Stimulated activated CD8-positive, alpha-beta memory T cell treated with anti-CD3 and anti-CD28 coated beads, Interleukin-12 subunit alpha, Interleukin-12 subunit beta, amount 100 ng/mL, for 24 hours (primary cell): Measurements from ENCODE around the gene ADCY2.

Experiments used
- DNase-seq: peaks from one replicate; pipeline ENCODE4 v3.0.0-alpha.2; 2020; ENCODE audit errors: extremely low read depth

The ADCY2 gene

GRCh38 chr5:7742241-7742656 lies 346.3 kb downstream of the ADCY2 start:
- no peak for DNase-seq

GRCh38 chr5:7745882-7746610 lies 350.1 kb downstream of the ADCY2 start:
- no peak for DNase-seq

GRCh38 chr5:7747728-7748127 lies 351.8 kb downstream of the ADCY2 start:
- no peak for DNase-seq

GRCh38 chr5:7749626-7750025 lies 353.7 kb downstream of the ADCY2 start:
- DNase-seq: no peak

- no peak for DNase-seq
Observed at GRCh38 chr5:7751874-7752273, 355.9 kb downstream of the ADCY2 start.

- DNase-seq: no peak
Observed at GRCh38 chr5:7753181-7753580, 357.2 kb downstream of the ADCY2 start.

GRCh38 chr5:7753596-7753995 lies 357.7 kb downstream of the ADCY2 start:
- DNase-seq: no peak

GRCh38 chr5:7754490-7754889 lies 358.6 kb downstream of the ADCY2 start:
- no peak for DNase-seq

GRCh38 chr5:7754997-7755596 lies 359.2 kb downstream of the ADCY2 start:
- no peak for DNase-seq

GRCh38 chr5:7755958-7756357 lies 360.0 kb downstream of the ADCY2 start:
- no peak for DNase-seq

- DNase-seq: no peak
Observed at GRCh38 chr5:7756453-7756852, 360.5 kb downstream of the ADCY2 start.

- DNase-seq: no peak
Observed at GRCh38 chr5:7759257-7759871, 363.4 kb downstream of the ADCY2 start.

GRCh38 chr5:7759951-7760580 lies 364.1 kb downstream of the ADCY2 start:
- DNase-seq: no peak

GRCh38 chr5:7762267-7762666 lies 366.3 kb downstream of the ADCY2 start:
- no peak for DNase-seq

GRCh38 chr5:7763621-7764072 lies 367.7 kb downstream of the ADCY2 start:
- no peak for DNase-seq

GRCh38 chr5:7764452-7764851 lies 368.5 kb downstream of the ADCY2 start:
- DNase-seq: no peak

GRCh38 chr5:7770436-7770835 lies 374.5 kb downstream of the ADCY2 start:
- DNase-seq: no peak

- no peak for DNase-seq
Observed at GRCh38 chr5:7772141-7772540, 376.2 kb downstream of the ADCY2 start.

GRCh38 chr5:7773178-7773577 lies 377.2 kb downstream of the ADCY2 start:
- no peak for DNase-seq

- no peak for DNase-seq
Observed at GRCh38 chr5:7776442-7776841, 380.5 kb downstream of the ADCY2 start.

- no peak for DNase-seq
Observed at GRCh38 chr5:7779019-7780005, 383.4 kb downstream of the ADCY2 start.
